Osteoblast (primary cell): ENCODE results near the gene OLFML2B. TPM values are rescaled to one million over a fixed set of nuclear protein-coding genes. Genes with fewer than 3 reads are reported as not detected.

ENCODE experiments used
- DNase-seq: peaks from one replicate; pipeline ENCODE4 v3.0.0; 2011; ENCODE audit warnings: low spot score, mixed read lengths; ENCODE audit not compliant: insufficient read length; ENCODE audit errors: missing footprints
- H2AFZ ChIP-seq: 2 replicates; pipeline ENCODE4 v1.6.0; 2011; ENCODE audit warnings: mild to moderate bottlenecking, low read length
- H3K27ac ChIP-seq: 2 replicates; pipeline ENCODE4 v1.5.1; 2011; ENCODE audit warnings: mild to moderate bottlenecking, low read depth, low read length, moderate library complexity
- H3K27me3 ChIP-seq: 2 replicates; pipeline ENCODE4 v1.6.0; 2012; ENCODE audit warnings: mild to moderate bottlenecking, control low read depth, inconsistent platforms, low read length, moderate library complexity; ENCODE audit not compliant: insufficient read depth
- H3K36me3 ChIP-seq: 2 replicates; pipeline ENCODE4 v1.5.1; 2011; ENCODE audit warnings: mild to moderate bottlenecking, low read length, control low read depth, moderate library complexity; ENCODE audit not compliant: insufficient read depth
- H3K4me1 ChIP-seq: 2 replicates; pipeline ENCODE4 v1.5.1; 2011; ENCODE audit warnings: mild to moderate bottlenecking, low read length, control low read depth, moderate library complexity; ENCODE audit not compliant: insufficient read depth
- H3K4me2 ChIP-seq: 2 replicates; pipeline ENCODE4 v1.6.0; 2011; ENCODE audit warnings: mild to moderate bottlenecking, low read length; ENCODE audit not compliant: insufficient read depth
- H3K4me3 ChIP-seq: fragments of 200-600 bp; sonication (generic); 3 replicates; pipeline ENCODE4 v1.5.1; 2012; ENCODE audit warnings: mild to moderate bottlenecking, low read length, inconsistent platforms; ENCODE audit not compliant: insufficient read depth
- H3K79me2 ChIP-seq: 2 replicates; pipeline ENCODE4 v1.6.0; 2012; ENCODE audit warnings: mild to moderate bottlenecking, low read length, control low read depth, inconsistent platforms; ENCODE audit not compliant: insufficient read depth
- H3K9me3 ChIP-seq: 2 replicates; pipeline ENCODE4 v1.5.1; 2011; ENCODE audit warnings: low read depth, low read length, control low read depth
- H4K20me1 ChIP-seq: 2 replicates; pipeline ENCODE4 v1.6.0; 2012; ENCODE audit warnings: mild to moderate bottlenecking, low read length, control low read depth; ENCODE audit not compliant: insufficient read depth
- CTCF ChIP-seq: IDR thresholded peaks from 2 replicates; pipeline ENCODE4 v1.5.1; 2011; ENCODE audit warnings: mild to moderate bottlenecking, low read depth, low read length, moderate library complexity; ENCODE audit errors: extremely low read depth
- total RNA-seq: library from RNA; depleted of rRNA; stranded (reverse); fragments of >200 nt; gene quantifications from 2 replicates; pipeline ENCODE4 v1.2.3, GENCODE V29; 2012

OLFML2B gene
- total RNA-seq, 1 donor, result 49.9 TPM

- peak overlapping the region; percentile 16 for H3K27ac ChIP-seq
- no peaks in the 10 kb centered on the region for H3K79me2 ChIP-seq
- no peaks in the 10 kb centered on the region for H4K20me1 ChIP-seq
- peaks cover 23% of the 10 kb centered on the region for H3K4me1 ChIP-seq
- no peak overlapping the region for H2AFZ ChIP-seq
- H3K4me3 ChIP-seq, result no peak overlapping the region
- no peaks in the 10 kb centered on the region for H3K36me3 ChIP-seq
- no peak for DNase-seq
- no peak overlapping the region for H3K4me2 ChIP-seq
- TF ChIP-seq CTCF, result no peak
- no peaks in the 10 kb centered on the region for H3K27me3 ChIP-seq
- no peaks in the 10 kb centered on the region for H3K9me3 ChIP-seq
Measured at GRCh38 chr1:161953256-161953920, 70.3 kb downstream of the OLFML2B start.

GRCh38 chr1:161952607-161953172 is 71.0 kb downstream of the OLFML2B start:
- no peak overlapping the region for H3K4me3 ChIP-seq
- H3K36me3 ChIP-seq, result no peaks in the 10 kb centered on the region
- no peak overlapping the region for H3K4me2 ChIP-seq
- TF ChIP-seq CTCF, result no peak
- H3K27me3 ChIP-seq, result no peaks in the 10 kb centered on the region
- H2AFZ ChIP-seq, result no peak overlapping the region
- H4K20me1 ChIP-seq, result no peaks in the 10 kb centered on the region
- peaks cover 21% of the 10 kb centered on the region for H3K4me1 ChIP-seq
- no peak overlapping the region for H3K27ac ChIP-seq
- H3K9me3 ChIP-seq, result no peaks in the 10 kb centered on the region
- no peaks in the 10 kb centered on the region for H3K79me2 ChIP-seq
- no peak for DNase-seq

- Histone ChIP-seq H4K20me1 (no peaks in the 10 kb centered on the region), H2AFZ (no peak overlapping the region), H3K27ac (no peak overlapping the region), H3K4me2 (no peak overlapping the region), H3K4me1 (peaks cover 28% of the 10 kb centered on the region), H3K9me3 (no peaks in the 10 kb centered on the region), H3K79me2 (no peaks in the 10 kb centered on the region), H3K27me3 (no peaks in the 10 kb centered on the region), H3K36me3 (no peaks in the 10 kb centered on the region), H3K4me3 (no peak overlapping the region)
- no peak for TF ChIP-seq CTCF
- DNase-seq, result no peak
Measured at GRCh38 chr1:161951646-161952045, 72.0 kb downstream of the OLFML2B start.

- no peak overlapping the region for H3K4me3 ChIP-seq
- H3K27me3 ChIP-seq, result no peaks in the 10 kb centered on the region
- no peak for DNase-seq
- H3K27ac ChIP-seq, result peak overlapping the region; percentile 25
- H3K4me1 ChIP-seq, result peaks cover 28% of the 10 kb centered on the region
- H3K36me3 ChIP-seq, result no peaks in the 10 kb centered on the region
- no peak overlapping the region for H3K4me2 ChIP-seq
- no peaks in the 10 kb centered on the region for H3K9me3 ChIP-seq
- no peak for TF ChIP-seq CTCF
- no peaks in the 10 kb centered on the region for H3K79me2 ChIP-seq
- no peaks in the 10 kb centered on the region for H4K20me1 ChIP-seq
- no peak overlapping the region for H2AFZ ChIP-seq
Measured at GRCh38 chr1:161950377-161950776, 73.3 kb downstream of the OLFML2B start.
